ENCODE data around the gene SOX8.
"Not testable (repeated sequence)": the region's sequence is repeated elsewhere in the genome, so short reads cannot be mapped to it uniquely, and the experiment has no call there.

Gene SOX8

DNA sequence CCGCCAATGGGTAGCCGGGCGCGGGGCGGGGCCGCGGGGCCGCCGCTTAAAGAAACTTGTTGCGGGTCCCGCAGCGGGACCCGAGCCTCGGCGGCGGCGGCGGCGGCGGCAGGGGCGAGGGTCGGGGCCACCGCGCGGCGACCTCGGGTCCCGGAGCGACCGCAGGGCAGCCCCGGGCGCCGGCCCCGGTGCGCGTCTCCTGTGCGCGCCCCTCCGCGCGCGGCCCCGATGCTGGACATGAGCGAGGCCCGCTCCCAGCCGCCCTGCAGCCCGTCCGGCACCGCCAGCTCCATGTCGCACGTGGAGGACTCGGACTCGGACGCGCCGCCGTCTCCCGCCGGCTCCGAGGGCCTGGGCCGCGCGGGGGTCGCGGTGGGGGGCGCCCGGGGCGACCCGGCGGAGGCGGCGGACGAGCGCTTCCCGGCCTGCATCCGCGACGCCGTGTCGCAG, at the start of gene SOX8:
SOX8 (plus strand) TSS at position 76 of the 450 bp plus-strand sequence; CDS start at position 229, 153 bp downstream.
- no peak for DNase-seq (ENCODE audit: low read depth in 2 of 2)

DNA sequence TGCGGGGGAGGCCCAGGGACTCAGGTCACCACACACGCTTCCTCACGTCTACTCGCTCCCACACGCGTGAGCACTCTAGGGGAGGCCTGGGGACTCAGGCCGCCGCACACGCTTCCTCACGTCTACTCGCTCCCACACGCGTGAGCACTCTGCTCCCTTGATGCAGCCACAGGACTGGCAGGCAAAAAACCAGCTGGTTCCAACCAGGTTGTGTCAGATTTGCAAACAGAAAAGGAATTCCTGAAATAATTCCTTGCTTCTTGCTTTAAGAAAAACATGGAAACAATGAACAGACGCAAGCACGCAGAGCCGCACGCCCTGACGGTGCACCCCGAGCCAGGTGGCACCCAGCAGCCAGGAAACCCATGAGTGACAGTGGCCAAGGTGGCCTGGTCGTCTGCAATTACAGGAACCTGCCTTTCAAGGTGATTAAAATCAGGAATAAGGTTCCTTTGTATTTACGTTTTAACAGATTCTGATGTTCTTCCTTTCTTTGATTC, 48.7 kb upstream of the SOX8 start:
- DNase-seq (ENCODE audit: low read depth in 2 of 2), result no peak

DNA sequence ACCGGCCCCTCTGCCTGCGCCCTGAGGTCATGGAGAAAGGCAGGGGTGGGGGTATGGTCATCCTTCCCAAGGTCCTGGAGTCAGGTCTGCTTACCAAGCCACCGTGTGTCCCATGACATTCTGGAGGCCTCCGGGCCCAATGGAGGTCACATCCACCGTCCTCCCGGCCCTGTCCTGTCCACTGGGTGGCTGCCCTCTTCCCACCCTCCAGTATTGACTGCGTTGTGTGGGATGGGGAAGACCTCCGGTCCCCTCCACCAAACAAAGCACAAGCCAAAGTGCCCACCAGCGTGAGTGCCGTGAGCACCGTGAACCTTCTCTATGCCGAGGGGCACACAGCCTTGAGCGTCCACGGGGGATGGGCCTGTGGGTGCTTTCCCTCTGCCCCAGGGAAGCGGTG, 48.0 kb upstream of the SOX8 start:
- DNase-seq (ENCODE audit: low read depth in 2 of 2), result no peak

DNA sequence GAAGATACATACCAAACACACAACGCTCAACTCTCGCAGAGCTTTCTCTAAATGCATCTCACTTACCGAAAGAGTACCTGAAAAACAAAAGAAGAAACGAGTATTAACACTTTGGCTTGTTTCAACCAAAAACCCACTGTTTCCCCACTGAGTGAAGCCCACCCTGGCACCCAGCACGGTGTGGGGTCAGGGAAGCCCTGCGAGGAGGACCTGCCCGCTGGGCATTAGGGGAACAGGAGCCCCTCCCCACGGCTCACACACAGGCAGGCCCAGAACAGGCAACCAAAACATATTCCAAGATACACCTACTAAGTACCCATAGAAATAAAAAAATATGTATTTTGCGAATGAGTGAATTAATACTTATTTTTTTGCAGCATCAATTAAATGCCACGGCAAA, 47.4 kb upstream of the SOX8 start:
- no peak for DNase-seq (ENCODE audit: low read depth in 2 of 2)

DNA sequence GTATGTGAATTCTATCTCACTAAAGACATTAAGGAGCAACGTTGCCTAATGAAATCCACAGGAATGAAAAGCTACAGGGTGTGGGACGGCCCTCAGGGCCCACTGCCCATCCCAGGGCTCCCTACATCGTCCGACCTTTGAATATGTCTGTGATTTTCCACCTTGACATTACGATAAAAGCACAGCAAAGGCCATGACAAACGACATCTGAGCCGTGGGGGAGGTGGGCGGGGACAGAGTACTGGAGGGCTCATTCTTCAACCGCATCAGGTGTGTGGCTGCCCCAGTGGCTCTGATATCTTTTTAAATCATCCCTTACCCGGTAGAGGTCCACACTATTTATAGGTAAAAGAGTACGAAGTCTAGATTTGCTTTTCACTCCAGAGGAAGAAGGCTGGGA, 45.9 kb upstream of the SOX8 start:
- DNase-seq (ENCODE audit: low read depth in 2 of 2), result no peak

DNA sequence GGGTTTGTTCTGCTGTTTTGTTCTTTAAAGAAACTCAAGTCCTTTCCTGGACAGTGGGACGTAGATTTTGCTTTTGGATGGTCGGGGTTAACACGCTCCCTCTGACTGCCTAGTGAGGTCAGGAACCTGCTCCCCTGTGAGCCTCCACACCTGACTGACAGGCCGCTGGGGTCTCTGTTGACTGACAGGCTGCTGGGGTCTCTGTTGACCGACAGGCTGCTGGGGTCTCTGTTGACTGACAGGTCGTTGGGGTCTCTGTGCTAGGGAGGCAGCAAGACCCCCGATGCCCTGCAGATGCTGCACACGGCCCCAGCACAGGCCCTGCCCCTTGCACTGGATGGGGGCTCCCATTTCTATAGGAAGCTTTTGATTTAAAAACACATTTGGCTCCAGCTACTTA, 44.3 kb upstream of the SOX8 start:
- DNase-seq (ENCODE audit: low read depth in 2 of 2), result no peak

DNA sequence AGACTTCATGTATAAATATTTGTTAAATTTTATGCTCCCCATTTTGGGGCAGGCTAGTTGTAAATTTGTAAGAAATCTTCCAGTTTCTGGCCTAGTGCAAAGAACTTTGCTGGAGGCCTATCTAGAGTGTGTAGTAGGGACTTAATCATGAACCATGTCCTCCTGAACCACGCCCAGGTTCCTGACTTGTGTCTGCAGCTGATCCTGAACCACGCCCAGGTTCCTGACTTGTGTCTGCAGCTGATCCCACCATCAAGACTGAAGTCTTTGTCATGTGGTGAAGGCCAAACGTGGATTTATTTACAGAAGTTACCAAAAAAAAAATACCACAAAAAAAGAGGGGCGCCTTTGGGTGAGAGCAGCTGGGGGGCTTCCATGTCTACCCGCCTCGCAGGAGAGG, 43.8 kb upstream of the SOX8 start:
- no peak for DNase-seq (ENCODE audit: low read depth in 2 of 2)

DNA sequence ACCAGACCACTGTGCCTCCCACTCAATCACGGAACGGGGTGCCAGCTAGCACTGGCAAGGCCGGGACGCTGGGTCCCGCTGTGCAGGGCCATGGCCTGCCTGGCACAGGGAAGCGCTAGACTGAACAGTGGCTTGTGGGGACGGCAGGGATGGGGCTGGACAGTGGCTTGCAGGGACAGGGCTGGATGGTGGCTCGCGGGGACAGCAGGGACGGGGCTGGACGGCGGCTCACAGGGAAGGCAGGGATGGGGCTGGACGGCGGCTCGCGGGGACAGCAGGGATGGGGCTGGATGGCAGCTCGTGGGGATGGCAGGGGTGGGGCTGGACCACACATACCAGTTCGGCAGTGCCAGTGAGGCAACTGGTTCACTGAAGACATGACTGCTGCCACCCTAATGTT, 43.4 kb upstream of the SOX8 start:
- DNase-seq (ENCODE audit: low read depth in 2 of 2), result no peak

DNA sequence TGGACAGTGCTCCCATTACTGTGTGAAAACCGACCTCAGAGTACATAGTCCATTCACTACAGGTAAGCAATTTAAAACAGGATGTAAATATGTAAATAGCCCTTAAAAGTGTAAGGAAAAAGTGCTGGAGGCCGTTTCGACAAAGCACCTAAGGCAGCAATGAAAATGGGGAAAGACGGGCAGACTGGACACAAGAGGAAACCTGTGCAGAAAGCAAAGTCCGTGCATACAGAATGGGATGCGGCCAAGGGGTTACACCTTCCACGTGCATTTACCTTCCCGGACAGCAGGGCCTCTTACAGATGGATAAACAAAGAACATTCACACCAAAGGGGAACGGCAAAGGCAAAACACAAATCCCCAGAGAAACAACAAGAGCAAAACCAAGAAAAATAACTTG, 42.8 kb upstream of the SOX8 start:
- DNase-seq (ENCODE audit: low read depth in 2 of 2), result no peak

DNA sequence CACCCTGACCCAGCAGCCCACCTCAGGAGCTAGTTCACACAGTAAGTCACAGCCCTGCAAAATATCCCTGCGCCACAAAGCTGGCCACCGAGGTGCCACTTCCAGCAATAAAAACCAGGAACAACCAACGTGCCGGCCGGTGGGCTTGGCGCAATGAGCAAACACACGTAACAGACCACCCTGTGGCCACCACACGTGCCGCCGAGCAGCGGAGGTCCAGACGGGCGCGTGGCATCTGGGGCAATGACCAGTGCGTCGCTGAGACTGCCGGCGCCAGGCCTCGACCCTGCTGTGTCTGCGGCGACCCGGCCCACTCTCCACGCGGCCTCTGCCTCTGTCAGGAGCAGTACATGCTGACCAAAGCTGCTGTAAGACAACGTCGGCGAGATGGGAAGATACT, 42.3 kb upstream of the SOX8 start:
- no peak for DNase-seq (ENCODE audit: low read depth in 2 of 2)

DNA sequence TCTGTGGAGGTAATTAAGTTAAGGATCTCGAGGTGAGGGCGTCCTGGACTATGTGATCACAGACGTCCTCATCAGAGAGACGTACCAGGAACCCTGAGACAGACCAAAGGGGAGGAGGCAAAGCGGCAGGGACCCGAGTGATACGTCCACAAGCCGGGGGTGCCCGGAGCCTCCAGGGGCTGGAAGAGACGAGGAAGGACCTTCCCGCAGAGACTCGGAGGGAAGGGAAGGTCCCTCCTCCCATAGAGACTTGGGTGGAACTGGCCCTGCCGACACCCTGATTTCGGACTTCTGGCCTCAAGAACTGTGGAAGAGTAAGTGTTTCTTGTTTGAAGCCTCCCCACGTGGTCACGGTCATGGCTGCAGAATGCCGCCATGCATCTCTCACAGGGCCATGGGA, 41.6 kb upstream of the SOX8 start:
- DNase-seq (ENCODE audit: low read depth in 2 of 2), result no peak

DNA sequence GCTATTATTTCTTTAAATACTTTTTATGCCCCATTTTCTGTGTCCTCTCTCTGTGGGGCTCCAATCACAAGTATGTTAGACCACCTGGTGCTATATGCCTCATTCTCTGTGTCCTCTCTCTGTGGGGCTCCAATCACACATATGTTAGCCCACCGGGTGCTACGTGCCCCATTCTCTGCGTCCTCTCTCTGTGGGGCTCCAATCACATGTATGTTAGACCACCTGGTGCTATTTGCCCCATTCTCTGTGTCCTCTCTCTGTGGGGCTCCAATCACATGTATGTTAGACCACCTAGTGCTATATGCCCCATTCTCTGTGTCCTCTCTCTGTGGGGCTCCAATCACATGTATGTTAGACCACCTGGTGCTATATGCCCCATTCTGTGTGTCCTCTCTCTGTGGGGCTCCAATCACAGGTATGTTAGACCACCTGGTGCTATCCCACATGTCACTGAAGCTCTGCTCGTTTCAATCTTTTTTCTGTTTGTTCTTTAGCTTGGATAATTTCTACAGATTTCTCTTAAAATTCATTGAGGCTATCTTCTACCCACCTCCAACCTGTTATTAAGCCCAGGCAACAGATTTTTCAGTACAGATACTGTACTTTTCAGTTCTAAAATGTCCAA, 39.0 kb upstream of the SOX8 start:
- DNase-seq (ENCODE audit: low read depth in 2 of 2), result no peak

DNA sequence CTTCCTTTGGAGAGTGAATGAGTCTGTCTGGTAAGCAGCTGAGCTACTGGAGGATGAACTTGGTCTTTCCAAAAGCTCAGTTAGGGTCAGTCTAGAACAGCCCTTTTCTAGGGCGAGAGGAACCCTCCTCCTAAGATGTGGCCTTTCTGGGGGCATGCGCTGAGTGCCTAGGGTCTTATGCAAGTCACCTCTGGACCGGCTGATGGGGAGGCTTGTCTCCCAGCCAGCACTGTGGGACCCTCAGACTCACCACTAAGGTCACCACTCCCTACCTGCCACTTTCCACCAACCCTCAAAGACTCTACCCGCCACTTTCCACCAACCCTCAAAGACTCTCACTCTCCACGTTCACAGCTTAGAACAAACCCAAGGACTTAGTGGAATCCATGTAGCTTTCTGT, 37.6 kb upstream of the SOX8 start:
- DNase-seq (ENCODE audit: low read depth in 2 of 2), result no peak

DNA sequence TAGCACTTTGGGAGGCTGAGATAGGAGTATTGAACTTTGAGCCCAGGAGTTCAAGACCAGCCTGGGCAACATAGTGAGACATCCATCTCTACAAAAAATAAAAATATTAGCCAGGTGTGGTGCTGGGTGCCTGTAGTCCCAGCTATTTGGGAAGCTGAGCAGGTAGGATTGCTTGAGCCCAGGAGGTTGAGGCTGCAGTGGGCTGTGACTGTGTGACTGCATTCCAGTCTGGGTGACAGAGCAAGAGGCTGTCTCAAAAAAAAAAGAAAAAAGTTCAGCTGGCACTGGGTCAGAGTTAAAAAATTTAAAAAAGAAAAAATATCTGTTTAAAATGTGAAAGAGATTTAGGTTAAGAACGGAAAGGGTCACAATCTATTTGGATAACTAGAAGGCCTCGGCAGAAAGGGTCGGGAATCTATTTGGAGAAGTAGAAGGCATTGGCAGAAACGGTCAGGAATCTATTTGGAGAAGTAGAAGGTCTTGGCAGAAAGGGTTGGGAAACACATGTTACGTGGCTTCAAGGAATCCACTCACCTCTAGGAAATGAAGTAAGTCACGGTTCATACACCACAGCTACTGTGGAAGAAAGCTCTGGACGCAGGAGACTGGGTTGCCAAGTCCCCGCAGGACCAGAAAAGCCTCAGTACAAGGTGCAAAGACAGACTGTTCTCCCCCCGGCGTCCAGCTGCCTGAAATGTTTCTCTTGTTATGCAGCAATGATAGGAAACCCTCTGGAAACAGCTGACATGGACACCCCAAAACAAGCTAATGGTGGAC, 36.1 kb upstream of the SOX8 start:
- DNase-seq (ENCODE audit: low read depth in 2 of 2), result no peak

DNA sequence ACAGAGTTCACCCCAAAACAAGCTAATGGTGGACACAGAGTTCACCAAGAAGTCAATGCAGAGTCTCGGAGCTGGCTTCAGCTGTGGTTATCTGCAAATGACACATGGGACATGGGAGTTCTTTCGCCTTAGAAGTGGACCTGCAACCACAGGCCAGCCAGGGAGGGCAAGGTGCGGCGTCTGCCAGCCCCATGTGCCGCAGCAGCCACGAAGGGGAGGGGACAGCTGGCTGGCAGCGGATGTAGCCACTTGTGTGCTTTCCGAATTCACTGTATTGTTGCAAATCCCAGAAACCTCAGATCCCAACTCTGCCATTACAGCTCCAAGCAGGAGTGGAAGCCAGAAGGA, 35.5 kb upstream of the SOX8 start:
- DNase-seq (ENCODE audit: low read depth in 2 of 2), result no peak

DNA sequence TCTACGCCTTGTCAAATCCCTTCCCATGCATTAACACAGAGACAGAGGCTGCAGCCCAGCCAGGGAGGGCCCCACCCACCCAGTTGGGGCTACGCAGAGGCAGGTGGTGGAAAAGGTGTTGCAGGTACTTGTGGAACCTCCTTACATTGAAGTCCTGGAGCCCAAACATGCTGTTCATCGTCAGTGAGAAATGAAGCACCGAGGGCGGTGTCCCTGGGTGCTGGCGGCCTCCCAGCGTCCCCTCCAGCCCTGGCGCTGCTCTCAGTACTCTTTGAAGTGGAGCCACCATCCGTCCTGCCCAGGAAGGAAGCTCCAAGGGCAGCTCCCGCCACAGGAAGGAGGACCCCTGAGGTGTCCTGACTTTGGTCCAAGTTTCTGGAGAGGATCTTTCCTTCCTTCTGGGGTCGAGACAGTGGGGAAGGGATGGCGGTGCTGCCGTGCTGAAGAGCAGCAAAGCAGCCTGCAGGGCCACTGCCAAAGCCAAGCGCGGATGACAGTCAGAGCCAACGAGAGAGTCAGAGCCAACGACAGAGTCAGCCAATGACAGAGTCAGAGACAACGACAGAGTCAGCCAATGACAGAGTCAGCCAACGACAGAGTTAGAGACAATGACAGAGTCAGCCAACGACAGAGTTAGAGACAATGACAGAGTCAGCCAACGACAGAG, 34.2 kb upstream of the SOX8 start:
- no peak for DNase-seq (ENCODE audit: low read depth in 2 of 2)

DNA sequence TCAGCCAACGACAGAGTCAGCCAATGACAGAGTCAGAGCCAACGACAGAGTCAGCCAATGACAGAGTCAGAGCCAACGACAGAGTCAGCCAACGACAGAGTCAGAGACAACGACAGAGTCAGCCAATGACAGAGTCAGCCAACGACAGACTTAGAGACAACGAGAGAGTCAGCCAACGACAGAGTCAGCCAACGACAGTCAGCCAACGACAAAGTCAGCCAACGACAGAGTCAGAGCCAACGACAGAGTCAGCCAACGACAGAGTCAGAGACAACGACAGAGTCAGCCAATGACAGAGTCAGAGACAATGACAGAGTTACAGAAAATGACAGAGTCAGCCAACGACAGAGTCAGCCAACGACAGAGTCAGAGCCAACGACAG, 33.7 kb upstream of the SOX8 start:
- not testable (repeated sequence) for DNase-seq (ENCODE audit: low read depth in 2 of 2)

DNA sequence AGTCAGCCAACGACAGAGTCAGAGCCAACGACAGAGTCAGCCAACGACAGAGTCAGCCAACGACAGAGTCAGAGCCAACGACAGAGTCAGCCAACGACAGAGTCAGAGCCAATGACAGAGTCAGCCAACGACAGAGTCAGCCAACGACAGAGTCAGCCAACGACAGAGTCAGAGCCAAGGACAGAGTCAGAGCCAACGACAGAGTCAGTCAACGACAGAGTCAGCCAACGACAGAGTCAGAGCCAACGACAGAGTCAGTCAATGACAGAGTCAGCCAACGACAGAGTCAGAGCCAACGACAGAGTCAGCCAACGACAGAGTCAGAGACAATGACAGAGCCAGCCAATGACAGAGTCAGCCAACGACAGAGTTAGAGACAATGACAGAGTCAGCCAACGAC, 32.8 kb upstream of the SOX8 start:
- DNase-seq (ENCODE audit: low read depth in 2 of 2), result not testable (repeated sequence)

DNA sequence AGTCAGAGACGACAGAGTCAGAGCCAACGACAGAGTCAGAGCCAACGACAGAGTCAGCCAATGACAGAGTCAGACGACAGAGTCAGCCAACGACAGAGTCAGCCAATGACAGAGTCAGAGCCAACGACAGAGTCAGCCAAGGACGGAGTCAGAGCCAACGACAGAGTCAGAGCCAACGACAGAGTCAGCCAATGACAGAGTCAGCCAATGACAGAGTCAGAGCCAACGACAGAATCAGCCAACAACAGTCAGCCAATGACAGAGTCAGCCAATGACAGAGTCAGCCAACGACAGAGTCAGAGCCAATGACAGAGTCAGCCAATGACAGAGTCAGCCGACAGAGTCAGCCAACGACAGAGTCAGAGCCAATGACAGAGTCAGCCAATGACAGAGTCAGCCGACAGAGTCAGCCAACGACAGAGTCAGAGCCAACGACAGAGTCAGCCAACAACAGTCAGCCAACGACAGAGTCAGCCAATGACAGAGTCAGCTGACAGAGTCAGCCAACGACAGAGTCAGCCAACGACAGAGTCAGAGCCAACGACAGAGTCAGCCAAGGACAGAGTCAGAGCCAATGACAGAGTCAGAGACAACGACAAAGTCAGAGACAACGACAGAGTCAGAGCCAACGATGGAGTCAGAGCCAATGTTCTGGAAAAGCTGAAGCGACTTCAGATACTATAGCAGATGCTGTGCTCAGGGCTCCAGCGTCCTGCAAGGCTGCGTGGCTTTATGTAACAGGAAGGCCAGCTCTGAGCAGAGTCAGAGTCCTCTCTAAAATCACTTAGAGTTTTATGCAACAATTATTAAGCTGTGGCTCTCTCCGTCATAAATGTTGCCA, 30.6 kb upstream of the SOX8 start:
- DNase-seq (ENCODE audit: low read depth in 2 of 2), result not testable (repeated sequence)

DNA sequence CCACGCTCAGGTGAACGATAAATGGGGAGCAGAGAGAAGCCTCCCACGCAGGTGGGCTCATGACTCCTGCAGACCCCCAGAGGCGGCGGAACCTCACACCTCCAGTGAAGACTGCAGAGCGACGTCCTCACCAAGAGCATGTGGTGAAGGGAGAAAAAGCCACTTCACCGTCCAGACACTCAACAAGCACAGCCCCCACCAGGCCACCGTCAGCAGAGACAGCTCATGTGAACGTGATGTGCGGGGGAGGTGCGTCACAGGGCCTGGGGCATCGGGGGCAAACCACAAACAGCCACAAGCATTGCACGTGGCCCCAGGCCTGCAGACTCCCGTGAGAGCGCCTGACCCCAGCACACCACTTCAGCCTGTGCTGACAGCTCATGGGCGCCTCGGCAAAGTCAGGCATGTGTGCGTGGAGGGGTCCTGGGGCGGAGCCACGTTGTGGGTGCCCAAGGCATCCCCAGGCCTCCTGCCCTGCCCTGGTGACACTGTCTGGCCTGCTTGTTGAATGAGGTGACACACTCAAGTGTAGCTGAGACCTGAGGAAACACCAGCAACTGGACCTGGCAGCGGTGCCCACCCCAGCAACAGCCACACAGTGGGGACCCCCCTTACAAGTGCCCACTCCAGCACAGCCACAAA, 29.8 kb upstream of the SOX8 start:
- no peak for DNase-seq (ENCODE audit: low read depth in 2 of 2)

DNA sequence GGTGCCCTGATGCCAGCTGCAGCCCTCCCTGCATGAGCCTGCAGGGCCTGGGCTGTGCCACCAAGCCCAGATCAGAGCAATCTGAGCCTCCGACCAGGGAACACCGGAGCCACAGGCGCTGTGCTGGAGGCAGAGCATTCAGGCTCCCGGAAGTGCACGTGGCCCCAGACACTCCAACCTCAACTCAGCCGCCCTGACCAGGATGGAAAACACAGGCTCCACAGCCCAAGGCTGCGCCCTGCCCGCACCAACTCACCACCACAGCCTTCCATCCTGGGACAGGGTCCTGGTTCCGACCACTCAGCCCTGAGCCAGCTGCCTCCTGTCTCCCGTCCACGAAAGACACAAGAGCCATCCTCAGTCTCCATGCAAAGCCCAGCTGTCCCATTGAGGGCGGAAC, 29.2 kb upstream of the SOX8 start:
- DNase-seq (ENCODE audit: low read depth in 2 of 2), result no peak

DNA sequence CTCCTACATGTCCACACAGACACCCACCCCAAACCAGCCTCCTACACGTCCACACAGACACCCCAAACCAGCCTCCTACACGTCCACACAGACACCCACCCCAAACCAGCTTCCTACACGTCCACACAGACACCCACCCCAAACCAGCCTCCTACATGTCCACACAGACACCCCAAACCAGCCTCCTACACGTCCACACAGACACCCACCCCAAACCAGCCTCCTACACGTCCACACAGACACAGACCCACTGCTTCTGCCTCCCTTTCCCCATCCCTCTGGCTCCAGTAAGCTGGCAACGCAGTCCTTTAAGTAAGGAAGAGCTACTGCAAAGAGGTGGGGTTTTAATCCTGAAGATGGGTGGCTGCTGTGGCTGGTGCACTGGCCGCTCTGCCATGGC, 27.8 kb upstream of the SOX8 start:
- not testable (repeated sequence) for DNase-seq (ENCODE audit: low read depth in 2 of 2)

All from stimulated activated CD8-positive, alpha-beta memory T cell treated with anti-CD3 and anti-CD28 coated beads, Interleukin-7, amount 100 ng/mL, for 1 hour (primary cell).